Heart right ventricle (tissue), 16 donors: ENCODE data around the gene THSD7A. TPM values are rescaled to one million over a fixed set of nuclear protein-coding genes. Genes with fewer than 3 reads are reported as not detected.

ENCODE experiments used
- ATAC-seq, 8 donors: fragments of 200-7000 bp; cut with Tn5 transposase; one replicate each; pipeline ENCODE4 v1.9.1; 2020; ENCODE audit warnings: mild to moderate bottlenecking in 8 of 8, moderate library complexity in 8 of 8, moderate number of reproducible peaks in 1 of 8
- DNase-seq, 2 donors: peaks; one replicate each; pipeline ENCODE4 v3.0.0-alpha.2; 2020
- H3K27ac ChIP-seq, 10 donors: fragments of 200-600 bp; sonication (generic) in 2 of 10; one replicate each; pipeline versions ENCODE4 v1.5.0 to v1.8.0; 2020 to 2022; ENCODE audit warnings: mild to moderate bottlenecking in 3 of 10
- H3K27me3 ChIP-seq, 7 donors: fragments of 200-600 bp; one replicate each; pipeline ENCODE4 v1.8.0; 2021 to 2022; ENCODE audit warnings: mild to moderate bottlenecking in 2 of 7
- H3K36me3 ChIP-seq, 9 donors: fragments of 200-600 bp; sonication (generic) in 1 of 9; one replicate each; pipeline versions ENCODE4 v1.5.0 to v1.8.0; 2020 to 2022; ENCODE audit warnings: mild to moderate bottlenecking in 2 of 9
- H3K4me1 ChIP-seq, 9 donors: fragments of 200-600 bp; sonication (generic) in 1 of 9; one replicate each; pipeline versions ENCODE4 v1.5.0 to v1.8.0; 2020 to 2022; ENCODE audit warnings: mild to moderate bottlenecking in 4 of 9
- H3K4me3 ChIP-seq, 10 donors: fragments of 200-600 bp; sonication (generic) in 2 of 10; one replicate each; pipeline versions ENCODE4 v1.5.0 to v1.8.0; 2020 to 2022; ENCODE audit warnings: mild to moderate bottlenecking in 7 of 10, moderate library complexity in 2 of 10
- H3K9me3 ChIP-seq, 11 donors: fragments of 200-600 bp in 10 of 11; sonication (generic) in 2 of 11; one replicate each; pipeline versions ENCODE4 v1.5.0 to v1.8.0; 2013 to 2022; ENCODE audit warnings: mild to moderate bottlenecking in 2 of 11, control low read depth in 1 of 11, moderate library complexity in 1 of 11
- WGBS, 2 donors: extraction: QIAGEN DNeasy Blood & Tissue Kit; methylation state at CpG; one replicate each; pipeline ENCODE4 v1.1.7; 2013; ENCODE audit warnings: inconsistent platforms in 1 of 2; 5-methylcytosine and 5-hydroxymethylcytosine counted together
- intact Hi-C, 10 donors: fragments of 100-400 bp; cut with DNase I; formaldehyde crosslinking; loops; one replicate each; pipeline versions ENCODE4 v1.11.1 to v1.14.2; 2022
- polyA plus RNA-seq, 2 donors: library from polyadenylated mRNA; stranded (reverse); fragments of 200-250 nt; gene quantifications; one replicate each; pipeline ENCODE4 v1.2.3, GENCODE V29; 2013
- total RNA-seq, 10 donors: library from RNA; stranded (reverse); fragmentation: NEBNext Ultra II Directional in 3 of 10; extraction: Animal tissue kit (Norgen Biotek cat#: 25700) in 3 of 10; gene quantifications; one replicate each; pipeline versions ENCODE4 v1.2.1 to v1.2.4, GENCODE V29; 2021 to 2023
- TF ChIP-seq, protein P1 (sequence below), 9 donors: fragments of 200-600 bp; sonication (generic) in 2 of 9; IDR thresholded peaks; one replicate each; pipeline versions ENCODE4 v1.5.0 to v1.8.0; 2021 to 2022; ENCODE audit warnings: antibody characterized with exemption in 9 of 9, mild to moderate bottlenecking in 5 of 9, moderate library complexity in 1 of 9
- donor health status: Arrhythmogenic right ventricular cardiomyopathy.
- donor health status: ischemic (EF 13 %, LVEDD 7.1; RV severe dilation, severe dysfunction).
- donor health status: healthy with polysubstance abuse.
- donor health status: DM: no; HTN: yes; CAD: no.
- donor health status: DM: no; HTN: no; CAD: no.
- donor health status: ischemic (EF 25% LVEDD 6.9; RV normal size, moderate dysfunction).
- donor health status: ischemic (EF 25% LVEDD 5.7; RV mildly dilated, moderate dysfunction).
- donor health status: healthy.
- donor health status: DM: yes; HTN: yes; CAD: no.
- donor health status: Ischemic cardiomyopathy.
- donor health status: ischemic (EF 35%, LVEDD 5.7; RV mildly dilated, moderate dysfunction).
- donor health status: nonischemic (EF 11% LVEDD 7.7; RV severe dilation, severe dysfunction).
- donor health status: DM: yes; HTN: yes; CAD: no.
- donor health status: PGD.
- donor health status: ischemic (EF 29% LVEDD 5.4; RV normal size, mild dysfunction).
- donor health status: nonischemic (EF 23%, LVEDD 6.1; RV moderate dilation, normal function).

The THSD7A gene
- total and polyA plus RNA-seq, 12 donors: 0.22 to 3.4 (median 1.2) TPM

DNA sequence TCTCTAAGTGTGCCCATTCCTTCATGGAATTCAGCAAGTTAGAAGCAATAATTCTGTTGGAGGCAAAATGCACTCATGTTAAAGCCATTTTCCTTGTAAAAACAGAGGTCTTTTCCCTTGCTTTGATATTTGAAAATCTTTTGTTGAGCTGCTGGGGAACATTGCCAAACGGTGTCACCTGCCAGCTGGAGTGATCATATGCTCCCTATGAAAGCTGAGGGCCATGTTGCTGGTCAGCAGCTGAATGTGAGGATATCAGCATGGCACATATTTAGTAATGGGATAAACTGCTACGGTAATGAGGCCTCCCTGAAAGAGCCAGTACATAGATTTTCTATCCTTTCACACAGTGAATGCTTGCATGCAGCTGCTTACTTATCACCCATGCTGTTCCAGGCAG lies 224.3 kb downstream of the THSD7A start:
- Histone ChIP-seq H3K27ac (no peak overlapping the region), H3K9me3 (no peaks in the 10 kb centered on the region), H3K27me3 (no peaks in the 10 kb centered on the region), H3K4me1 (peaks cover 3 to 38% (median 15%) of the 10 kb centered on the region in 9 donors), H3K4me3 (no peak overlapping the region), H3K36me3 (no peaks in the 10 kb centered on the region)
- intact Hi-C loops: loop anchor here in 1 of 10 donors (2.0 kb wide), 1 partner anchor 149 kb away; no protein-coding TSS in a partner anchor
- ATAC-seq (peak in 3 of 8 donors; percentile 25 to 48 (median 44)), DNase-seq (peak; percentile 14 to 37)
- TF ChIP-seq, protein P1, sequence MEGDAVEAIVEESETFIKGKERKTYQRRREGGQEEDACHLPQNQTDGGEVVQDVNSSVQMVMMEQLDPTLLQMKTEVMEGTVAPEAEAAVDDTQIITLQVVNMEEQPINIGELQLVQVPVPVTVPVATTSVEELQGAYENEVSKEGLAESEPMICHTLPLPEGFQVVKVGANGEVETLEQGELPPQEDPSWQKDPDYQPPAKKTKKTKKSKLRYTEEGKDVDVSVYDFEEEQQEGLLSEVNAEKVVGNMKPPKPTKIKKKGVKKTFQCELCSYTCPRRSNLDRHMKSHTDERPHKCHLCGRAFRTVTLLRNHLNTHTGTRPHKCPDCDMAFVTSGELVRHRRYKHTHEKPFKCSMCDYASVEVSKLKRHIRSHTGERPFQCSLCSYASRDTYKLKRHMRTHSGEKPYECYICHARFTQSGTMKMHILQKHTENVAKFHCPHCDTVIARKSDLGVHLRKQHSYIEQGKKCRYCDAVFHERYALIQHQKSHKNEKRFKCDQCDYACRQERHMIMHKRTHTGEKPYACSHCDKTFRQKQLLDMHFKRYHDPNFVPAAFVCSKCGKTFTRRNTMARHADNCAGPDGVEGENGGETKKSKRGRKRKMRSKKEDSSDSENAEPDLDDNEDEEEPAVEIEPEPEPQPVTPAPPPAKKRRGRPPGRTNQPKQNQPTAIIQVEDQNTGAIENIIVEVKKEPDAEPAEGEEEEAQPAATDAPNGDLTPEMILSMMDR (IDR thresholded peaks at IDR 0.05): no peak
- WGBS, 2 donors: 16 to 25% methylated on average over 2 of the region's 2 CpGs

DNA sequence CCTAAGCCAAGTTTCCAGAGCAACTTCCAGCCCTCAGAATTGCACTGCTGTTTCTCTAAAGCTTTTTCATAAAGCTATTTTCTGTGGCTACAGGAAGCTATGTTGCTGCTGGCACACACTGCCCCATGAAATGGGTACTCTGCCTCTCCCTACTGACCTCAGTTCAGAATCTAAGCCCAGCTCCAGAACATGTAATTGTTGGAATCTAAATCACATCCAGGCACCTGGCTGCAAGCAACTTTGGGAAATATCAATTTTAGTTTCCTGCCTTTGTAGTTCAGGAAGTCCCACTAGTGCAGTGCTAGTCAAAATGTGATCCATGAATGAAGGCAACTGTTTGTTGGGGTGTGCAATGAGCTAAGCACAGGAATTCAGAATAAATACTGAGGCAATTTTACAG lies 226.2 kb downstream of the THSD7A start:
- no peaks in the 10 kb centered on the region for H3K27me3 ChIP-seq
- peak overlapping the region in 3 of 10 donors; percentile 18 to 54 (median 32) for H3K27ac ChIP-seq
- TF ChIP-seq, protein P1 (IDR thresholded peaks at IDR 0.05): no peak
- peak in 7 of 8 donors; percentile 43 to 87 (median 76) for ATAC-seq
- intact Hi-C loops: loop anchor here in 1 of 10 donors (2.0 kb wide), 1 partner anchor 147 kb away; no protein-coding TSS in a partner anchor
- DNase-seq: peak in 1 of 2 donors; percentile 15
- no peaks in the 10 kb centered on the region for H3K36me3 ChIP-seq
- no peaks in the 10 kb centered on the region for H3K9me3 ChIP-seq
- peaks cover 3 to 38% (median 15%) of the 10 kb centered on the region in 9 donors for H3K4me1 ChIP-seq
- H3K4me3 ChIP-seq: no peak overlapping the region

DNA sequence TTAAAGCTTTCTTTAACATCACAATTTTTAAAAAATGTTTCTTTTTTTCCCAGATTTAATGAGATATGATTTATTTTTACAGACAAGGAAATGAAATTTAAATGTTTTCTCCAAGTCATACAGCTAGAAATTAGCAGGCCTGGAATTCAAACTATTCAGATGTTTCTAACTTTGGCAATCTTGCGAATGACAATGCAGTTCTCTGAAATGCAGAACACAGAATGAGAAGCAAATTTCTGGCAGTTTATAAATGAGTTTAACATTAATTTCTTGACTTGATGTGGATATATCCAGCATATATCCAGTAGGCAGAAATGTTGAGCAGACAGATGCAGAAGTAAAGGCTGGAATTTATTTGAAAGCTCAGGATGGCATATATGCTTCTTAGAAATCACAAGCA lies 227.5 kb downstream of the THSD7A start:
- Histone ChIP-seq H3K36me3 (no peaks in the 10 kb centered on the region), H3K27ac (peak overlapping the region in 1 of 10 donors; percentile 7), H3K4me3 (no peak overlapping the region), H3K9me3 (no peaks in the 10 kb centered on the region), H3K27me3 (no peaks in the 10 kb centered on the region), H3K4me1 (peaks cover 3 to 38% (median 15%) of the 10 kb centered on the region in 9 donors)
- intact Hi-C loops: no loop called here
- DNase-seq (no peak), ATAC-seq (no peak)
- 62 to 69% methylated on average over 1 of the region's 1 CpG for WGBS, 2 donors
- TF ChIP-seq, protein P1 (IDR thresholded peaks at IDR 0.05): no peak

DNA sequence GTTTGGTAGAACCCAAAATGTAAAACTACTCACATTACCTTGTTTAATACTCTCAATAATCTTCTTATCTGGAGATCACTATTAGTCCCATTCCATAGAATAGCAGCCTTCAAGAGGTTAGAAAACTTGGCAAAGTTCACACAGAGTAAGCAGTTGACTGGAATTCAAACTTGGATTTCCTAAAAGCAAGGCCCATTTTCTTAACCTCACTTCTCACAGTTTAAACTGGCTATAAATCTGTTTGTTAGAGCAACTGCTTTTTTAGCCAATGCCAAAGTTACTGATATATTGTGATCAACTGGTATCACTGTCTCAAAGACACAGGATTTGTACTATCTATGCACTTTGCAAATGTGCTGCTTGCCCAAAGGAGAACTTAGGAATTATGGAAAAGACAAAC lies 230.2 kb downstream of the THSD7A start:
- intact Hi-C loops: no loop called here
- no peaks in the 10 kb centered on the region for H3K9me3 ChIP-seq
- no peaks in the 10 kb centered on the region for H3K27me3 ChIP-seq
- H3K4me1 ChIP-seq: peaks cover 3 to 27% (median 15%) of the 10 kb centered on the region in 9 donors
- ATAC-seq (no peak), DNase-seq (no peak)
- TF ChIP-seq, protein P1 (IDR thresholded peaks at IDR 0.05): no peak
- no peaks in the 10 kb centered on the region for H3K36me3 ChIP-seq
- H3K27ac ChIP-seq: no peak overlapping the region
- H3K4me3 ChIP-seq: no peak overlapping the region
